ENCODE results near the gene STRA6. TPM values are rescaled to one million over a fixed set of nuclear protein-coding genes. Genes with fewer than 3 reads are reported as not detected.

STRA6 gene
- total RNA-seq, 1 experiment from 2014 or later, result not detected

GRCh38 chr15:74158855-74159650, 43.5 kb downstream of the STRA6 start:
- Mint-ChIP-seq H3K4me3 (ENCODE audit: unreplicated experiment) (no peak overlapping the region), H3K27me3 (ENCODE audit: insufficient read depth, unreplicated experiment) (peaks cover 33% of the 10 kb centered on the region), H3K36me3 (ENCODE audit: insufficient read depth, unreplicated experiment) (no peaks in the 10 kb centered on the region), H3K4me1 (ENCODE audit: insufficient read depth, unreplicated experiment) (no peaks in the 10 kb centered on the region), H3K9me3 (ENCODE audit: unreplicated experiment) (no peaks in the 10 kb centered on the region), H3K27ac (ENCODE audit: low read depth, unreplicated experiment) (no peak overlapping the region)
- BruUV-seq (replicated peaks), result no TSS peak
- intact Hi-C loops (cut with micrococcal nuclease), result no loop called here
- ChIA-PET CTCF (no interaction called here), POLR2A (interaction anchor here (0.7 kb wide), 1 partner anchor 1807 kb away, joined by 3 read pairs; no protein-coding TSS in a partner anchor)
- no peak for DNase-seq (ENCODE audit: unreplicated experiment)
- TF ChIP-seq CTCF (IDR thresholded peaks at IDR 0.05; ENCODE audit: unreplicated experiment), result no peak

- Mint-ChIP-seq H3K27ac (ENCODE audit: low read depth, unreplicated experiment) (no peak overlapping the region), H3K4me1 (ENCODE audit: insufficient read depth, unreplicated experiment) (peaks cover 5% of the 10 kb centered on the region), H3K27me3 (ENCODE audit: insufficient read depth, unreplicated experiment) (peaks cover 24% of the 10 kb centered on the region), H3K4me3 (ENCODE audit: unreplicated experiment) (no peak overlapping the region), H3K9me3 (ENCODE audit: unreplicated experiment) (no peaks in the 10 kb centered on the region), H3K36me3 (ENCODE audit: insufficient read depth, unreplicated experiment) (no peaks in the 10 kb centered on the region)
- BruUV-seq (replicated peaks), result no TSS peak
- CTCF ChIA-PET, result no interaction called here
- DNase-seq (ENCODE audit: unreplicated experiment), result no peak
- intact Hi-C loops (cut with micrococcal nuclease), result no loop called here
- no peak for TF ChIP-seq CTCF (IDR thresholded peaks at IDR 0.05; ENCODE audit: unreplicated experiment)
- POLR2A ChIA-PET, result no interaction called here
Observed at GRCh38 chr15:74157868-74158827, 44.4 kb downstream of the STRA6 start.

- no peaks in the 10 kb centered on the region for H3K9me3 Mint-ChIP-seq (ENCODE audit: unreplicated experiment)
- DNase-seq (ENCODE audit: unreplicated experiment), result no peak
- no peaks in the 10 kb centered on the region for H3K36me3 Mint-ChIP-seq (ENCODE audit: insufficient read depth, unreplicated experiment)
- no TSS peak for BruUV-seq (replicated peaks)
- no peak overlapping the region for H3K4me3 Mint-ChIP-seq (ENCODE audit: unreplicated experiment)
- H3K27me3 Mint-ChIP-seq (ENCODE audit: insufficient read depth, unreplicated experiment), result peaks cover 15% of the 10 kb centered on the region
- H3K27ac Mint-ChIP-seq (ENCODE audit: low read depth, unreplicated experiment), result no peak overlapping the region
- POLR2A ChIA-PET, result interaction anchor here (1.1 kb wide), 1 partner anchor 23 kb away, joined by 3 read pairs; no protein-coding TSS in a partner anchor
- H3K4me1 Mint-ChIP-seq (ENCODE audit: insufficient read depth, unreplicated experiment), result peaks cover 6% of the 10 kb centered on the region
- intact Hi-C loops (cut with micrococcal nuclease), result no loop called here
- CTCF ChIA-PET, result interaction anchor here (0.5 to 0.8 kb wide), 6 partner anchors 13 to 135 kb away, joined by 3 to 4 read pairs (median 3); no protein-coding TSS in a partner anchor
- TF ChIP-seq CTCF (IDR thresholded peaks at IDR 0.05; ENCODE audit: unreplicated experiment), result no peak
Observed at GRCh38 chr15:74156678-74157411, 45.7 kb downstream of the STRA6 start.
